Astrocyte of the spinal cord (primary cell): ENCODE measurements around the gene UNC13A.
"Not testable (repeated sequence)": the region's sequence is repeated elsewhere in the genome, so short reads cannot be mapped to it uniquely, and the experiment has no call there.

Experiments
- DNase-seq: peaks from one replicate; pipeline ENCODE4 v3.0.0; 2011; ENCODE audit warnings: low read depth, low spot score
- H3K4me3 ChIP-seq: 2 replicates; pipeline ENCODE4 v1.5.1; 2011; ENCODE audit warnings: low read depth, mild to moderate bottlenecking, low read length, moderate library complexity
- in situ Hi-C: cut with HindIII; loops from 2 replicates; pipeline ENCODE4 v1.10.0; 2017; ENCODE audit warnings: low sequenced_read_pairs
- TF ChIP-seq, protein P1 (sequence below): IDR thresholded peaks from 2 replicates; pipeline ENCODE4 v1.5.1; 2012; ENCODE audit warnings: low read depth, mild to moderate bottlenecking, low read length, inconsistent platforms

UNC13A gene

DNA sequence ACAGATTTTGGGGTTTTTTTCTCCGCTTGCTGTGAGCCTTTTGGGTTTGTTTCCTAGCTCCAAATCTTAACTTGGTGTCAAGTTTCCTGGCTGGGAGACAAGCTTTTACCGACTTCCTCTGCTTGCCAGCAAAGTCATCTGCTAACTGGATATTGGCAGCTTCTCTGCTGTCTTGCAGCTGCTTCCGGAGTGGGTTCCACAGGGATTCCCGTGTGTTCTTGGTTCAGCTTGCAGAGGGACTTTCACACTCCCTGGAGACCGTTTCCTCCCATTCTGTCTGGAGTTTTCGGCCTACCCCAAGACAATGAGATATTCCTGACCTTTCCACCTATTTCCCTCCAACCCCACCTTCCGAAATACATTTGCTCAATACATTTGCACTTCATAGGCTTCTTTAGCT, 134.9 kb downstream of the UNC13A start:
- DNase-seq: peak; percentile 93
- H3K4me3 ChIP-seq: no peak overlapping the region
- in situ Hi-C loops: no loop called here
- TF ChIP-seq, protein P1, sequence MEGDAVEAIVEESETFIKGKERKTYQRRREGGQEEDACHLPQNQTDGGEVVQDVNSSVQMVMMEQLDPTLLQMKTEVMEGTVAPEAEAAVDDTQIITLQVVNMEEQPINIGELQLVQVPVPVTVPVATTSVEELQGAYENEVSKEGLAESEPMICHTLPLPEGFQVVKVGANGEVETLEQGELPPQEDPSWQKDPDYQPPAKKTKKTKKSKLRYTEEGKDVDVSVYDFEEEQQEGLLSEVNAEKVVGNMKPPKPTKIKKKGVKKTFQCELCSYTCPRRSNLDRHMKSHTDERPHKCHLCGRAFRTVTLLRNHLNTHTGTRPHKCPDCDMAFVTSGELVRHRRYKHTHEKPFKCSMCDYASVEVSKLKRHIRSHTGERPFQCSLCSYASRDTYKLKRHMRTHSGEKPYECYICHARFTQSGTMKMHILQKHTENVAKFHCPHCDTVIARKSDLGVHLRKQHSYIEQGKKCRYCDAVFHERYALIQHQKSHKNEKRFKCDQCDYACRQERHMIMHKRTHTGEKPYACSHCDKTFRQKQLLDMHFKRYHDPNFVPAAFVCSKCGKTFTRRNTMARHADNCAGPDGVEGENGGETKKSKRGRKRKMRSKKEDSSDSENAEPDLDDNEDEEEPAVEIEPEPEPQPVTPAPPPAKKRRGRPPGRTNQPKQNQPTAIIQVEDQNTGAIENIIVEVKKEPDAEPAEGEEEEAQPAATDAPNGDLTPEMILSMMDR: no peak

DNA sequence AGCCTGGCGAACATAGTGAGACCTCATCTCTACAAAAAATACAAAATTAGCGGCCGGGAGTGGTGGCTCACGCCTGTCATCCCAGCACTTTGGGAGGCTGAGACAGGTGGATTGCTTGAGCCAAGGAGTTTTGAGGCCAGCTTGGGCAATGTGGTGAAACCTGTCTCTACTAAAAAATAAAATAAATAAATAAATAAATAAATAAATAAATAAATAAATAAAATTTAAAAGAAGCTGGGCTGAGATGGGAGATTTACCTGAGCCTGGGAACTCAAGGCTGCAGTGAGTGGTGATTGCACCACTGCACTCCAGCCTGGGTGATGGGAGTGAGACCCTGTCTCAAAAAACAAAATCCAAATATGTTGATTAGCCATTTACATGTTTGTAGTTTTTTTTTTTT, 135.4 kb downstream of the UNC13A start:
- DNase-seq, H3K4me3 ChIP-seq, in situ Hi-C loops: not testable (repeated sequence)
